H1 (cell line): Measurements from ENCODE around the gene CLEC3A. TPM values are rescaled to one million over a fixed set of nuclear protein-coding genes. Genes with fewer than 3 reads are reported as not detected.
A peak's percentile ranks its signal among the peaks of the same experiment; 100 is the strongest.

ENCODE experiments used
- CTCF ChIA-PET: fragments of 300-600 bp; sonication (Branson Sonifier 250); formaldehyde crosslinking; loops from one replicate; lab custom pipeline; 2021; ENCODE audit not compliant: partially characterized antibody; lab: Charles Lee
- POLR2A ChIA-PET: fragments of 300-600 bp; sonication (Branson Sonifier 250); formaldehyde crosslinking; loops from one replicate; lab custom pipeline; 2021; ENCODE audit warnings: inconsistent platforms; ENCODE audit not compliant: partially characterized antibody; lab: Charles Lee
- DNase-seq, 2 experiments: peaks; one replicate each; pipeline versions ENCODE4 v3.0.0 to v3.0.0-alpha.2; 2010 to 2022; ENCODE audit warnings: low spot score in 2 of 2, low read depth in 1 of 2, mixed read lengths in 1 of 2
- FAIRE-seq: peaks from 2 replicates; lab custom pipeline; 2011; peaks lifted over from hg19 to GRCh38; lab: Jason Lieb, UNC
- H2AFZ ChIP-seq: 2 replicates; pipeline ENCODE4 v1.8.1; 2012; ENCODE audit warnings: low read length, inconsistent platforms
- H2AK5ac ChIP-seq: 2 replicates; pipeline ENCODE4 v1.6.1; 2013; ENCODE audit warnings: low read depth, low read length
- H2BK120ac ChIP-seq: replicated peaks from 2 replicates; pipeline ENCODE3; 2013; ENCODE audit warnings: low read depth, low read length, inconsistent platforms
- H2BK12ac ChIP-seq: 2 replicates; pipeline ENCODE4 v1.6.1; 2013; ENCODE audit warnings: low read depth, low read length
- H2BK15ac ChIP-seq: 2 replicates; pipeline ENCODE4 v1.6.1; 2013; ENCODE audit warnings: low read length
- H2BK20ac ChIP-seq: 2 replicates; pipeline ENCODE4 v1.6.1; 2013; ENCODE audit warnings: low read length
- H2BK5ac ChIP-seq: 2 replicates; pipeline ENCODE4 v1.6.1; 2013; ENCODE audit warnings: low read depth, low read length
- H3K14ac ChIP-seq: 2 replicates; pipeline ENCODE4 v1.6.1; 2013; ENCODE audit warnings: inconsistent platforms; ENCODE audit not compliant: insufficient read length
- H3K18ac ChIP-seq: 2 replicates; pipeline ENCODE4 v1.6.1; 2013; ENCODE audit warnings: low read length; ENCODE audit errors: extremely low read depth
- H3K23ac ChIP-seq: 2 replicates; pipeline ENCODE4 v1.6.1; 2013; ENCODE audit warnings: inconsistent platforms; ENCODE audit not compliant: insufficient read length
- H3K23me2 ChIP-seq: 2 replicates; pipeline ENCODE4 v1.6.1; 2013; ENCODE audit warnings: low read depth, low read length
- H3K27ac ChIP-seq: 2 replicates; pipeline ENCODE4 v1.6.1; 2011; ENCODE audit warnings: low read depth, low read length, inconsistent platforms
- H3K27me3 ChIP-seq, 4 experiments: replicated peaks in 1 of 4; 1 replicate in 1 of 4; 2 replicates in 3 of 4; pipeline versions ENCODE4 v1.6.1 to v1.8.1; 2011 to 2013; ENCODE audit warnings: low read length in 3 of 4, mild to moderate bottlenecking in 3 of 4, inconsistent platforms in 2 of 4, mixed read lengths in 2 of 4, moderate library complexity in 1 of 4; ENCODE audit not compliant: control insufficient read depth in 3 of 4, insufficient read depth in 3 of 4; ENCODE audit errors: extremely low read depth in 1 of 4
- H3K36me3 ChIP-seq, 4 experiments: 2 replicates each; pipeline versions ENCODE4 v1.6.1 to v1.8.1; 2011 to 2013; ENCODE audit warnings: mild to moderate bottlenecking in 4 of 4, low read length in 3 of 4, moderate library complexity in 2 of 4, control low read depth in 1 of 4, inconsistent platforms in 1 of 4; ENCODE audit not compliant: insufficient read depth in 4 of 4, control insufficient read depth in 2 of 4
- H3K4ac ChIP-seq: replicated peaks from 2 replicates; pipeline ENCODE3; 2013; ENCODE audit warnings: low read length, low read depth, mixed read lengths, inconsistent platforms; ENCODE audit not compliant: insufficient read length
- H3K4me1 ChIP-seq, 4 experiments: replicated peaks in 1 of 4; 1 replicate in 1 of 4; 2 replicates in 3 of 4; pipeline versions ENCODE4 v1.6.1 to v1.8.1; 2011 to 2013; ENCODE audit warnings: low read length in 3 of 4, inconsistent platforms in 2 of 4, mixed read lengths in 1 of 4; ENCODE audit not compliant: insufficient read depth in 4 of 4, control insufficient read depth in 3 of 4
- H3K4me2 ChIP-seq, 2 experiments: 2 replicates each; pipeline versions ENCODE4 v1.6.1 to v1.8.1; 2011 to 2013; ENCODE audit warnings: low read depth in 2 of 2, low read length in 2 of 2, control low read depth in 1 of 2, inconsistent platforms in 1 of 2, mild to moderate bottlenecking in 1 of 2; ENCODE audit not compliant: insufficient read depth in 1 of 2
- H3K4me3 ChIP-seq, 4 experiments: fragments of 200-600, 300-600 bp in 1 of 4; sonication (generic), shearing (Covaris generic), sonication (Bioruptor Twin) in 1 of 4; 2 replicates each; pipeline versions ENCODE4 v1.5.1 to v1.8.1; 2011 to 2016; ENCODE audit warnings: low read length in 4 of 4, low read depth in 3 of 4, control low read depth in 2 of 4, inconsistent platforms in 2 of 4, mild to moderate bottlenecking in 2 of 4, mixed read lengths in 1 of 4, moderate library complexity in 1 of 4; ENCODE audit not compliant: insufficient read depth in 2 of 4; ENCODE audit errors: extremely low read depth in 1 of 4
- H3K56ac ChIP-seq: replicated peaks from 2 replicates; pipeline ENCODE3; 2013; ENCODE audit warnings: low read depth, mild to moderate bottlenecking, mixed read lengths, low read length, inconsistent platforms; ENCODE audit not compliant: insufficient read length
- H3K79me1 ChIP-seq: 2 replicates; pipeline ENCODE4 v1.6.1; 2013; ENCODE audit warnings: low read depth, low read length, control low read depth
- H3K79me2 ChIP-seq, 2 experiments: 2 replicates each; pipeline versions ENCODE4 v1.6.1 to v1.8.1; 2012 to 2013; ENCODE audit warnings: low read length in 2 of 2, mild to moderate bottlenecking in 2 of 2, inconsistent platforms in 1 of 2; ENCODE audit not compliant: insufficient read depth in 2 of 2, control insufficient read depth in 1 of 2
- H3K9ac ChIP-seq, 4 experiments: replicated peaks in 1 of 4; 1 replicate in 1 of 4; 2 replicates in 3 of 4; pipeline versions ENCODE4 v1.6.1 to v1.8.1; 2011 to 2013; ENCODE audit warnings: low read depth in 3 of 4, low read length in 3 of 4, control low read depth in 2 of 4, mild to moderate bottlenecking in 2 of 4, moderate library complexity in 2 of 4, inconsistent platforms in 1 of 4; ENCODE audit errors: extremely low read depth in 1 of 4
- H3K9me3 ChIP-seq, 2 experiments: 2 replicates each; pipeline versions ENCODE4 v1.6.1 to v1.8.1; 2012 to 2013; ENCODE audit warnings: mild to moderate bottlenecking in 2 of 2, moderate library complexity in 2 of 2, control low read depth in 1 of 2, inconsistent platforms in 1 of 2, low read depth in 1 of 2, low read length in 1 of 2, mixed read lengths in 1 of 2; ENCODE audit not compliant: insufficient read depth in 2 of 2
- H4K20me1 ChIP-seq, 2 experiments: replicated peaks in 1 of 2; 2 replicates each; pipeline versions ENCODE3 to v1.8.1; 2011 to 2013; ENCODE audit warnings: inconsistent platforms in 2 of 2, low read length in 2 of 2, mild to moderate bottlenecking in 1 of 2; ENCODE audit not compliant: insufficient read depth in 2 of 2, control insufficient read depth in 1 of 2
- H4K5ac ChIP-seq: 2 replicates; pipeline ENCODE4 v1.6.1; 2013; ENCODE audit warnings: low read length, low read depth, mixed read lengths, inconsistent platforms; ENCODE audit not compliant: insufficient read length
- H4K8ac ChIP-seq: 2 replicates; pipeline ENCODE4 v1.8.0; 2013; ENCODE audit warnings: mild to moderate bottlenecking, moderate library complexity, low read length, inconsistent platforms; ENCODE audit not compliant: insufficient read depth; ENCODE audit errors: extremely low read depth
- H4K91ac ChIP-seq: replicated peaks from 2 replicates; pipeline ENCODE3; 2013; ENCODE audit warnings: low read length, mixed read lengths, inconsistent platforms; ENCODE audit not compliant: insufficient read length
- CREB1 ChIP-seq: IDR thresholded peaks from 2 replicates; pipeline ENCODE4 v1.6.1; 2012; ENCODE audit warnings: inconsistent platforms
- RBBP5 ChIP-seq: IDR thresholded peaks from 2 replicates; pipeline ENCODE4 v1.7.1; 2012; ENCODE audit warnings: low read depth, mild to moderate bottlenecking, inconsistent platforms, low read length, moderate library complexity, borderline replicate concordance
- SIX5 ChIP-seq: IDR thresholded peaks from 2 replicates; pipeline ENCODE4 v1.6.1; 2011; ENCODE audit warnings: mild to moderate bottlenecking, low read depth, low read length
- TAF7 ChIP-seq: optimal IDR thresholded peaks from 2 replicates; pipeline ENCODE3; 2011; ENCODE audit warnings: low read depth, mild to moderate bottlenecking, inconsistent platforms, low read length, moderate library complexity, borderline replicate concordance
- TCF12 ChIP-seq: IDR thresholded peaks from 2 replicates; pipeline ENCODE4 v1.6.1; 2011; ENCODE audit warnings: low read depth, mild to moderate bottlenecking, low read length
- WGBS, 2 experiments: shearing (Covaris generic) in 1 of 2; methylation state at CpG; one replicate each; pipeline versions ENCODE4 v1.1.6 to v1.1.7; 2013 to 2015; ENCODE audit warnings: low lambda C conversion rate in 2 of 2, mixed read lengths in 2 of 2, inconsistent platforms in 1 of 2, low coverage in 1 of 2, missing lambda C conversion rate in 1 of 2; ENCODE audit not compliant: insufficient replicate concordance in 2 of 2, insufficient coverage in 1 of 2, insufficient read length in 1 of 2; ENCODE audit errors: extremely low coverage in 1 of 2, missing lambda C conversion rate in 1 of 2; 5-methylcytosine and 5-hydroxymethylcytosine counted together
- polyA plus RNA-seq, 7 experiments: library from polyadenylated mRNA; depleted of rRNA in 3 of 7; stranded (reverse) in 5 of 7; unstranded in 2 of 7; fragments of >200 nt in 5 of 7; fragments of 200-250 nt in 2 of 7; gene quantifications; 1 replicate in 5 of 7; 2 replicates in 1 of 7; 4 replicates in 1 of 7; pipeline versions ENCODE4 v1.2.1 to v1.2.3, GENCODE V29; 2011 to 2013; ENCODE audit warnings: missing spikeins in 2 of 7, mixed read lengths in 2 of 7
- total RNA-seq: library from RNA; stranded (reverse); fragmentation: NEBNext Ultra II Directional; extraction: Animal tissue kit (Norgen Biotek cat#: 25700); gene quantifications from 2 replicates; pipeline ENCODE4 v1.2.1, GENCODE V29; 2021

Gene CLEC3A
- total and polyA plus RNA-seq, 2 of the 8 experiments (the other 6 are each of a cell fraction or from before 2014, with no cell fraction given) = not detected

DNA sequence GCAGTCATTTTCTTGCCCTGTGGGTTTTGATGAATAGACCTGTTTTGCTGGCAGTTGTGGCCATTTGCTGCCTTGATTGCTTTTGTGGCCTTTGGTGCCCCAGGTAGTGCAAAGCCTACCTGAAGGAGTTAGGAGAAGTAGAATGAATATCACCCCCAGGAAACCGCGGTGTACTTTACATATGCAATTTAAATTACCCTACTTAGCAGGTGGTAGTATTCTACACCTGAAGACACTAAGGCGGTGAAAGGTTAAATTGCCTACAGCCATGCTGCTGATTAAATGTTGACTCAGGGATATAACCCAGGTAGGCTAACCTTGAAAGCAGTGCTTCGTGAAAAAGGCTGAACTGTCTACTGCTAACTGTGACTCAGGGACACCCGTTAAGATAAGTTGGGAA, 49.9 kb downstream of the CLEC3A start:
- H3K27ac ChIP-seq = no peak overlapping the region
- H2BK12ac ChIP-seq = no peak overlapping the region
- H4K8ac ChIP-seq = no peak overlapping the region
- no peaks in the 10 kb centered on the region for H3K36me3 ChIP-seq
- no peak overlapping the region for H2BK120ac ChIP-seq
- no peak overlapping the region for H3K4ac ChIP-seq
- DNase-seq = peak; percentile 52 to 59
- peak; percentile 98 for FAIRE-seq
- H3K27me3 ChIP-seq = peaks cover 60 to 92% (median 85%) of the 10 kb centered on the region in 4 experiments
- H2BK15ac ChIP-seq = no peak overlapping the region
- no peaks in the 10 kb centered on the region for H3K23me2 ChIP-seq
- no peaks in the 10 kb centered on the region for H3K79me2 ChIP-seq
- POLR2A ChIA-PET = no interaction called here
- H2AK5ac ChIP-seq = no peak overlapping the region
- no peaks in the 10 kb centered on the region; a peak in 1 of 4 replicates for H3K9me3 ChIP-seq
- peaks cover 0 to 11% of the 10 kb centered on the region in 2 experiments for H4K20me1 ChIP-seq
- peaks cover 0 to 7% (median 4%) of the 10 kb centered on the region in 4 experiments; a peak in 3 of 7 replicates for H3K4me1 ChIP-seq
- CTCF ChIA-PET = no interaction called here
- 3% methylated on average over 5 of the region's 5 CpGs; no CpG with 5 or more reads in 1 of the 2 experiments for WGBS, 2 experiments
- H4K91ac ChIP-seq = no peak overlapping the region
- H2BK5ac ChIP-seq = no peak overlapping the region
- H2BK20ac ChIP-seq = no peak overlapping the region
- H3K4me2 ChIP-seq = peak overlapping the region in 1 of 2 experiments; percentile 36; a peak in 3 of 4 replicates
- no peak overlapping the region for H3K4me3 ChIP-seq
- H2AFZ ChIP-seq = no peak overlapping the region
- H3K14ac ChIP-seq = no peak overlapping the region
- H4K5ac ChIP-seq = no peak overlapping the region
- H3K79me1 ChIP-seq = no peaks in the 10 kb centered on the region
- no peak overlapping the region for H3K23ac ChIP-seq
- H3K18ac ChIP-seq = no peak overlapping the region
- no peak overlapping the region for H3K56ac ChIP-seq
- no peak overlapping the region for H3K9ac ChIP-seq
- TF ChIP-seq SIX5 (no peak), CREB1 (no peak), RBBP5 (no peak), TAF7 (no peak), TCF12 (peak; percentile 97)
